WTC11 (cell line): ENCODE data around the gene RGS9. TPM values are rescaled to one million over a fixed set of nuclear protein-coding genes. Genes with fewer than 3 reads are reported as not detected.

Source experiments
- ATAC-seq: fragments of 200-7000 bp; cut with Tn5 transposase; 2 replicates; pipeline ENCODE4 v1.10.0; 2021; ENCODE audit warnings: mild to moderate bottlenecking, moderate library complexity
- CTCF ChIA-PET: fragments of 300-600 bp; sonication (Branson Sonifier 250); formaldehyde crosslinking; loops from one replicate; lab custom pipeline; 2021; ENCODE audit warnings: antibody characterized with exemption; lab: Charles Lee
- POLR2A ChIA-PET: fragments of 350-600 bp; sonication (Branson Sonifier 250); formaldehyde crosslinking; loops from one replicate; lab custom pipeline; 2021; ENCODE audit warnings: antibody characterized with exemption; lab: Charles Lee
- DNase-seq: peaks from one replicate; pipeline ENCODE4 v3.0.0; 2021; ENCODE audit warnings: low spot score
- H3K27ac Mint-ChIP-seq: 2 replicates; pipeline ENCODE4 v1.8.0; 2021; ENCODE audit warnings: mixed read lengths
- H3K27me3 Mint-ChIP-seq: 2 replicates; pipeline ENCODE4 v1.8.0; 2021; ENCODE audit warnings: low read depth, mild to moderate bottlenecking, moderate library complexity, mixed read lengths
- H3K36me3 Mint-ChIP-seq: 2 replicates; pipeline ENCODE4 v1.8.0; 2021; ENCODE audit warnings: mixed read lengths
- H3K4me1 Mint-ChIP-seq: 2 replicates; pipeline ENCODE4 v1.8.0; 2022; ENCODE audit warnings: mixed read lengths
- H3K4me3 Mint-ChIP-seq: 2 replicates; pipeline ENCODE4 v1.8.0; 2021; ENCODE audit warnings: mild to moderate bottlenecking, moderate library complexity, mixed read lengths
- H3K9me3 Mint-ChIP-seq: 2 replicates; pipeline ENCODE4 v1.8.0; 2021; ENCODE audit warnings: mixed read lengths
- AFF4 ChIP-seq: sonication (generic); formaldehyde crosslinking; IDR thresholded peaks from 2 replicates; pipeline ENCODE4 v1.8.1; 2023; ENCODE audit warnings: mild to moderate bottlenecking, missing genetic modification reagents, borderline replicate concordance
- ATF2 ChIP-seq: sonication (generic); formaldehyde crosslinking; IDR thresholded peaks from 2 replicates; pipeline ENCODE4 v1.8.1; 2022; ENCODE audit warnings: low read depth, missing genetic modification reagents, borderline replicate concordance
- CREM ChIP-seq: sonication (generic); formaldehyde crosslinking; IDR thresholded peaks from 2 replicates; pipeline ENCODE4 v1.8.1; 2022; ENCODE audit warnings: mild to moderate bottlenecking, missing genetic modification reagents, moderate library complexity
- FOXJ3 ChIP-seq: sonication (generic); formaldehyde crosslinking; IDR thresholded peaks from 2 replicates; pipeline ENCODE4 v1.9.0; 2021; ENCODE audit warnings: missing genetic modification reagents, mild to moderate bottlenecking, borderline replicate concordance
- FOXK1 ChIP-seq: sonication (generic); formaldehyde crosslinking; IDR thresholded peaks from 2 replicates; pipeline ENCODE4 v1.8.0; 2022; ENCODE audit warnings: mild to moderate bottlenecking, moderate library complexity, missing genetic modification reagents
- HMGA2 ChIP-seq: fragments of 250-450 bp; sonication (Bioruptor Pico); IDR thresholded peaks from 2 replicates; pipeline ENCODE4 v1.4.0; 2021; ENCODE audit warnings: mild to moderate bottlenecking, moderate library complexity
- HMGXB4 ChIP-seq: sonication (generic); formaldehyde crosslinking; IDR thresholded peaks from 2 replicates; pipeline ENCODE4 v1.8.1; 2023; ENCODE audit warnings: mild to moderate bottlenecking, moderate library complexity, missing genetic modification reagents
- MYBL2 ChIP-seq: sonication (generic); formaldehyde crosslinking; IDR thresholded peaks from 2 replicates; pipeline ENCODE4 v1.8.1; 2023; ENCODE audit warnings: mild to moderate bottlenecking, moderate library complexity, missing genetic modification reagents
- OVOL2 ChIP-seq: fragments of 250-450 bp; sonication (Bioruptor Pico); IDR thresholded peaks from 2 replicates; pipeline ENCODE4 v1.9.0; 2021; ENCODE audit warnings: mild to moderate bottlenecking, borderline replicate concordance
- SP1 ChIP-seq: sonication (generic); formaldehyde crosslinking; conservative IDR thresholded peaks from 2 replicates; pipeline ENCODE4 v1.8.1; 2022; ENCODE audit warnings: missing genetic modification reagents
- ZNF138 ChIP-seq: sonication (generic); formaldehyde crosslinking; conservative IDR thresholded peaks from 2 replicates; pipeline ENCODE4 v1.8.1; 2022; ENCODE audit warnings: mild to moderate bottlenecking, moderate library complexity, missing genetic modification reagents
- ZNF423 ChIP-seq: fragments of 250-450 bp; sonication (Bioruptor Pico); IDR thresholded peaks from 2 replicates; pipeline ENCODE4 v2.1.2; 2022; ENCODE audit warnings: mild to moderate bottlenecking, moderate library complexity
- total RNA-seq: library from RNA; stranded (reverse); gene quantifications from 3 replicates; pipeline ENCODE4 v1.2.3, GENCODE V29; 2021
- TF ChIP-seq, protein P1 (sequence below): sonication (generic); formaldehyde crosslinking; IDR thresholded peaks from 2 replicates; pipeline ENCODE4 v1.8.0; 2022; ENCODE audit warnings: mild to moderate bottlenecking, missing genetic modification reagents
- TF ChIP-seq, protein P2 (sequence below): sonication (generic); formaldehyde crosslinking; IDR thresholded peaks from 2 replicates; pipeline ENCODE4 v1.8.1; 2023; ENCODE audit warnings: mild to moderate bottlenecking, missing genetic modification reagents, moderate library complexity

The RGS9 gene
- total RNA-seq, 1 experiment from 2014 or later: 11.3 TPM

DNA sequence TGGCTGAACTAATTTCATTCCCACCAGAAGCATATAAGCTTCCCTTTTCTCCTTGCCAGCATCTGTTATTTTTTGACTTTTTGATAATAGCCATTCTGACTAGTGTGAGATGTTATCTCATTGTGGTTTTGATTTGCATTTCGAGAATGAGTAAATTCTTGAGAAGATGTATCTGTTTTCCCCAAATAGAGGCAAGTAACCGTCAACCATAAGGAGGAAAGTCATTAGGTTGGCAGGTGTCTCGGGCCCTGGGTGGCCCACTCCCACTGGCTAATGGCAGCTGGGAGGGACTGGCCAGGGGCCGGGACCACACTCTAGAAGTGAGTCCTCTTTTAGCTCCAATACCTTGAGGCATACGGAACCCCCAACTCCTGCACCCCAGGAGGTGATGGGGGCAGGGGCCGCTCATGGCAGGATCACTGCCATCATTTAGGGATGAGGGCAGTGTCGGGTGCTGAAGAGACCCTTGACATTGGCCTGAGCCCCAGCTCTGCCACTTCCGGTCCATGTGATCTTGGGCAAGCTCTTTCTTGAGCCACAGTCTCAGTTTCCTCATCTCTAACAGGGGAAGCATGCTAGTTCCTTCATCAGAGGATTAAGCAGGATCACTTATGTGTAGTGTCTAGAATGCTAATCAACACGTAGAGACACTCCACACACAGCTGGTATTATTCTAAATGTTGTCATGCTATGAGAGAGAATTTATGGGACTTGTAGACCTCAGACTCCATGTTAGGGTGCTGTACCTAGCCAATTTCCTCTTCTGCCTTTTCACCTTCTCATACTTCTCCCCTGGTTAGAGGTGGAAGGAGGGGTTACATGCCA, 44.3 kb downstream of the RGS9 start:
- ATAC-seq: no peak
- ChIA-PET POLR2A (no interaction called here), CTCF (interaction anchor here (1.2 to 2.4 kb wide), 2 partner anchors 9 to 80 kb away, joined by 3 to 9 read pairs; no protein-coding TSS in a partner anchor)
- H3K4me3 Mint-ChIP-seq: no peak overlapping the region
- H3K27me3 Mint-ChIP-seq: no peaks in the 10 kb centered on the region; the same call in 1 of the 2 replicates
- 0 out of 2 replicates have a peak overlapping the region, but pooled peaks have one; percentile 49 for H3K27ac Mint-ChIP-seq
- H3K4me1 Mint-ChIP-seq: peaks cover 42% of the 10 kb centered on the region
- peaks cover 14% of the 10 kb centered on the region for H3K9me3 Mint-ChIP-seq
- TF ChIP-seq SP1 (no peak), HMGA2 (CRISPR knock-in tag) (no peak), ATF2 (CRISPR knock-in tag) (no peak)
- DNase-seq: no peak
- H3K36me3 Mint-ChIP-seq: no peaks in the 10 kb centered on the region

GRCh38 chr17:65182233-65182632, 45.1 kb downstream of the RGS9 start:
- peaks cover 42% of the 10 kb centered on the region for H3K4me1 Mint-ChIP-seq
- no peaks in the 10 kb centered on the region for H3K36me3 Mint-ChIP-seq
- no peak overlapping the region for H3K4me3 Mint-ChIP-seq
- no peak overlapping the region for H3K27ac Mint-ChIP-seq
- H3K27me3 Mint-ChIP-seq: no peaks in the 10 kb centered on the region; the same call in 1 of the 2 replicates
- H3K9me3 Mint-ChIP-seq: peaks cover 6% of the 10 kb centered on the region
- POLR2A ChIA-PET: no interaction called here
- ATAC-seq: no peak
- DNase-seq: no peak
- no peak for TF ChIP-seq MYBL2 (CRISPR knock-in tag)
- no peak for TF ChIP-seq ZNF423
- TF ChIP-seq OVOL2 (CRISPR knock-in tag): no peak
- no peak for TF ChIP-seq FOXK1 (CRISPR knock-in tag)
- TF ChIP-seq, protein P1, sequence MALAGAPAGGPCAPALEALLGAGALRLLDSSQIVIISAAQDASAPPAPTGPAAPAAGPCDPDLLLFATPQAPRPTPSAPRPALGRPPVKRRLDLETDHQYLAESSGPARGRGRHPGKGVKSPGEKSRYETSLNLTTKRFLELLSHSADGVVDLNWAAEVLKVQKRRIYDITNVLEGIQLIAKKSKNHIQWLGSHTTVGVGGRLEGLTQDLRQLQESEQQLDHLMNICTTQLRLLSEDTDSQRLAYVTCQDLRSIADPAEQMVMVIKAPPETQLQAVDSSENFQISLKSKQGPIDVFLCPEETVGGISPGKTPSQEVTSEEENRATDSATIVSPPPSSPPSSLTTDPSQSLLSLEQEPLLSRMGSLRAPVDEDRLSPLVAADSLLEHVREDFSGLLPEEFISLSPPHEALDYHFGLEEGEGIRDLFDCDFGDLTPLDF (CRISPR knock-in tag): no peak
- no peak for TF ChIP-seq HMGXB4 (CRISPR knock-in tag)
- TF ChIP-seq, protein P2, sequence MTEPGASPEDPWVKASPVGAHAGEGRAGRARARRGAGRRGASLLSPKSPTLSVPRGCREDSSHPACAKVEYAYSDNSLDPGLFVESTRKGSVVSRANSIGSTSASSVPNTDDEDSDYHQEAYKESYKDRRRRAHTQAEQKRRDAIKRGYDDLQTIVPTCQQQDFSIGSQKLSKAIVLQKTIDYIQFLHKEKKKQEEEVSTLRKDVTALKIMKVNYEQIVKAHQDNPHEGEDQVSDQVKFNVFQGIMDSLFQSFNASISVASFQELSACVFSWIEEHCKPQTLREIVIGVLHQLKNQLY (CRISPR knock-in tag): no peak
- no peak for TF ChIP-seq CREM (CRISPR knock-in tag)
- no peak for TF ChIP-seq FOXJ3
- TF ChIP-seq ZNF138 (CRISPR knock-in tag): no peak
- no peak for TF ChIP-seq AFF4 (CRISPR knock-in tag)
- CTCF ChIA-PET: interaction anchor here (0.6 to 2.4 kb wide), 3 partner anchors 10 to 159 kb away, joined by 3 to 9 read pairs (median 3); no protein-coding TSS in a partner anchor
